HEK293 (cell line): ENCODE data around the gene PRRC2B.

Source experiments
- OVOL3 ChIP-seq: fragments of 450-650 bp; formaldehyde crosslinking; IDR thresholded peaks from 2 replicates; pipeline ENCODE4 v1.5.1; 2016; ENCODE audit warnings: missing biosample characterization, missing genetic modification characterization
- SP7 ChIP-seq: fragments of 450-650 bp; formaldehyde crosslinking; IDR thresholded peaks from 2 replicates; pipeline ENCODE4 v1.5.1; 2016; ENCODE audit warnings: missing biosample characterization, missing genetic modification characterization
- TCF7L2 ChIP-seq: IDR thresholded peaks from 2 replicates; pipeline ENCODE4 v1.6.1; 2011; ENCODE audit warnings: low read depth, mild to moderate bottlenecking, inconsistent platforms, low read length, moderate library complexity, borderline replicate concordance
- ZBTB7A ChIP-seq: fragments of 450-650 bp; formaldehyde crosslinking; IDR thresholded peaks from 2 replicates; pipeline ENCODE4 v1.5.1; 2016; ENCODE audit warnings: low read depth, missing biosample characterization, missing genetic modification characterization
- ZBTB8A ChIP-seq: fragments of 450-650 bp; formaldehyde crosslinking; IDR thresholded peaks from 2 replicates; pipeline ENCODE4 v1.5.1; 2016; ENCODE audit warnings: missing biosample characterization, missing genetic modification characterization
- ZFHX2 ChIP-seq: fragments of 450-650 bp; formaldehyde crosslinking; conservative IDR thresholded peaks from 2 replicates; pipeline ENCODE4 v1.5.1; 2016; ENCODE audit warnings: missing biosample characterization, missing genetic modification characterization
- ZNF10 ChIP-seq: fragments of 450-650 bp; formaldehyde crosslinking; IDR thresholded peaks from 2 replicates; pipeline ENCODE4 v1.5.1; 2017; ENCODE audit warnings: missing biosample characterization, missing genetic modification characterization
- ZNF138 ChIP-seq: fragments of 450-650 bp; formaldehyde crosslinking; IDR thresholded peaks from 2 replicates; pipeline ENCODE4 v1.5.1; 2016; ENCODE audit warnings: missing biosample characterization, missing genetic modification characterization, borderline replicate concordance
- ZNF146 ChIP-seq: fragments of 450-650 bp; formaldehyde crosslinking; IDR thresholded peaks from 2 replicates; pipeline ENCODE4 v1.5.1; 2016; ENCODE audit warnings: missing biosample characterization, missing genetic modification characterization
- ZNF184 ChIP-seq: fragments of 450-650 bp; IDR thresholded peaks from 2 replicates; pipeline ENCODE4 v1.5.1; 2018; ENCODE audit warnings: missing biosample characterization, mild to moderate bottlenecking, missing genetic modification characterization
- ZNF404 ChIP-seq: fragments of 450-650 bp; formaldehyde crosslinking; IDR thresholded peaks from 2 replicates; pipeline ENCODE4 v1.5.1; 2017; ENCODE audit warnings: missing biosample characterization, missing genetic modification characterization
- ZNF473 ChIP-seq: fragments of 450-650 bp; formaldehyde crosslinking; IDR thresholded peaks from 2 replicates; pipeline ENCODE4 v1.5.1; 2017; ENCODE audit warnings: missing biosample characterization, missing genetic modification characterization
- ZNF621 ChIP-seq: fragments of 450-650 bp; formaldehyde crosslinking; IDR thresholded peaks from 2 replicates; pipeline ENCODE4 v1.5.1; 2017; ENCODE audit warnings: missing biosample characterization, missing genetic modification characterization
- ZNF654 ChIP-seq: fragments of 450-650 bp; formaldehyde crosslinking; IDR thresholded peaks from 2 replicates; pipeline ENCODE4 v1.5.1; 2016; ENCODE audit warnings: low read depth, missing biosample characterization, missing genetic modification characterization
- ZNF660 ChIP-seq: fragments of 450-650 bp; IDR thresholded peaks from 2 replicates; pipeline ENCODE4 v1.5.1; 2018; ENCODE audit warnings: missing biosample characterization, mild to moderate bottlenecking, missing genetic modification characterization
- ZNF670 ChIP-seq: fragments of 450-650 bp; formaldehyde crosslinking; IDR thresholded peaks from 2 replicates; pipeline ENCODE4 v1.5.1; 2016; ENCODE audit warnings: missing biosample characterization, missing genetic modification characterization, low read depth
- ZNF843 ChIP-seq: fragments of 450-650 bp; formaldehyde crosslinking; IDR thresholded peaks from 2 replicates; pipeline ENCODE4 v1.5.1; 2016; ENCODE audit warnings: missing biosample characterization, missing genetic modification characterization
- TF ChIP-seq, protein P1 (sequence below): fragments of 450-650 bp; formaldehyde crosslinking; IDR thresholded peaks from 2 replicates; pipeline ENCODE4 v1.5.1; 2016; ENCODE audit warnings: missing biosample characterization, missing genetic modification characterization
- TF ChIP-seq, protein P2 (sequence below): fragments of 450-650 bp; formaldehyde crosslinking; IDR thresholded peaks from 2 replicates; pipeline ENCODE4 v1.5.1; 2016; ENCODE audit warnings: missing biosample characterization, missing genetic modification characterization
- TF ChIP-seq, protein P3 (sequence below): fragments of 450-650 bp; formaldehyde crosslinking; IDR thresholded peaks from 2 replicates; pipeline ENCODE4 v1.5.1; 2017; ENCODE audit warnings: missing biosample characterization, mild to moderate bottlenecking, missing genetic modification characterization, moderate library complexity
- TF ChIP-seq, protein P4 (sequence below): fragments of 450-650 bp; formaldehyde crosslinking; IDR thresholded peaks from 2 replicates; pipeline ENCODE4 v1.5.1; 2016; ENCODE audit warnings: missing biosample characterization, missing genetic modification characterization, borderline replicate concordance
- TF ChIP-seq, protein P5 (sequence below): fragments of 450-650 bp; formaldehyde crosslinking; IDR thresholded peaks from 2 replicates; pipeline ENCODE4 v1.5.1; 2016; ENCODE audit warnings: missing biosample characterization, missing genetic modification characterization
- TF ChIP-seq, protein P6 (sequence below): fragments of 450-650 bp; formaldehyde crosslinking; IDR thresholded peaks from 2 replicates; pipeline ENCODE4 v1.5.1; 2017; ENCODE audit warnings: missing biosample characterization, missing genetic modification characterization
- TF ChIP-seq, protein P7 (sequence below): fragments of 450-650 bp; formaldehyde crosslinking; IDR thresholded peaks from 2 replicates; pipeline ENCODE4 v1.5.1; 2016; ENCODE audit warnings: missing biosample characterization, missing genetic modification characterization

Gene PRRC2B

DNA sequence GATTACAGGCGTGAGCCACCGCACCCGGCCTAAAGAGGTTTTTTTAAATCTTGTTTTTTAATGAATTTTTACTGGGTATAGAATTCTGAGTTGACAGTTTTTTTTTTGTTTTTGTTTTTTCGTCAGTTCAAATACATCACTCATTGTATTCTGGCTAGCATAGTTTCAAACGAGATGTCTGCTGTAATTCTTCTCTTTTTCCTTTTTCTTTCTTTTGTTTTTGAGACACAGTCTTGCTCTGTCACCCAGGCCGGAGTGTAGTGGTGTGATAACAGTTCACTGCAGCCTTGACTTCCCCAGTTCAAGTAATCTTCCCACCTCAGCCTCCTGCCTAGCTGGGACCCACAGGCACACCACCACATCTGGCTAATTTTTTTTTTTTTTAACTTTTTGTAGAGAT, 149.3 kb downstream of the PRRC2B start (continued):
- TF ChIP-seq, protein P1, sequence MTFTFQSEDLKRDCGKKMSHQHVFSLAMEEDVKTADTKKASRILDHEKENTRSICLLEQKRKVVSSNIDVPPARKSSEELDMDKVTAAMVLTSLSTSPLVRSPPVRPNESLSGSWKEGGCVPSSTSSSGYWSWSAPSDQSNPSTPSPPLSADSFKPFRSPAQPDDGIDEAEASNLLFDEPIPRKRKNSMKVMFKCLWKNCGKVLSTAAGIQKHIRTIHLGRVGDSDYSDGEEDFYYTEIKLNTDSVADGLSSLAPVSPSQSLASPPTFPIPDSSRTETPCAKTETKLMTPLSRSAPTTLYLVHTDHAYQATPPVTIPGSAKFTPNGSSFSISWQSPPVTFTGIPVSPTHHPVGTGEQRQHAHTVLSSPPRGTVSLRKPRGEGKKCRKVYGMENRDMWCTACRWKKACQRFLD = no peak
- TF ChIP-seq ZNF473 (tag by site-specific recombination) (no peak), ZNF184 (peak; percentile 79), ZNF660 (tag by site-specific recombination) (no peak), ZNF670 (tag by site-specific recombination) (no peak), TCF7L2 (no peak), ZNF146 (no peak), ZBTB7A (tag by site-specific recombination) (0 out of 2 replicates have a peak, but pooled peaks have one; percentile 32), SP7 (tag by site-specific recombination) (peak; percentile 63; the same call in 1 of the 2 replicates), ZFHX2 (tag by site-specific recombination) (no peak), ZNF843 (no peak), ZNF621 (no peak), ZNF138 (tag by site-specific recombination) (no peak), ZBTB8A (tag by site-specific recombination) (no peak), ZNF654 (no peak), ZNF10 (tag by site-specific recombination) (no peak), OVOL3 (no peak), ZNF404 (tag by site-specific recombination) (no peak)
- TF ChIP-seq, protein P2, sequence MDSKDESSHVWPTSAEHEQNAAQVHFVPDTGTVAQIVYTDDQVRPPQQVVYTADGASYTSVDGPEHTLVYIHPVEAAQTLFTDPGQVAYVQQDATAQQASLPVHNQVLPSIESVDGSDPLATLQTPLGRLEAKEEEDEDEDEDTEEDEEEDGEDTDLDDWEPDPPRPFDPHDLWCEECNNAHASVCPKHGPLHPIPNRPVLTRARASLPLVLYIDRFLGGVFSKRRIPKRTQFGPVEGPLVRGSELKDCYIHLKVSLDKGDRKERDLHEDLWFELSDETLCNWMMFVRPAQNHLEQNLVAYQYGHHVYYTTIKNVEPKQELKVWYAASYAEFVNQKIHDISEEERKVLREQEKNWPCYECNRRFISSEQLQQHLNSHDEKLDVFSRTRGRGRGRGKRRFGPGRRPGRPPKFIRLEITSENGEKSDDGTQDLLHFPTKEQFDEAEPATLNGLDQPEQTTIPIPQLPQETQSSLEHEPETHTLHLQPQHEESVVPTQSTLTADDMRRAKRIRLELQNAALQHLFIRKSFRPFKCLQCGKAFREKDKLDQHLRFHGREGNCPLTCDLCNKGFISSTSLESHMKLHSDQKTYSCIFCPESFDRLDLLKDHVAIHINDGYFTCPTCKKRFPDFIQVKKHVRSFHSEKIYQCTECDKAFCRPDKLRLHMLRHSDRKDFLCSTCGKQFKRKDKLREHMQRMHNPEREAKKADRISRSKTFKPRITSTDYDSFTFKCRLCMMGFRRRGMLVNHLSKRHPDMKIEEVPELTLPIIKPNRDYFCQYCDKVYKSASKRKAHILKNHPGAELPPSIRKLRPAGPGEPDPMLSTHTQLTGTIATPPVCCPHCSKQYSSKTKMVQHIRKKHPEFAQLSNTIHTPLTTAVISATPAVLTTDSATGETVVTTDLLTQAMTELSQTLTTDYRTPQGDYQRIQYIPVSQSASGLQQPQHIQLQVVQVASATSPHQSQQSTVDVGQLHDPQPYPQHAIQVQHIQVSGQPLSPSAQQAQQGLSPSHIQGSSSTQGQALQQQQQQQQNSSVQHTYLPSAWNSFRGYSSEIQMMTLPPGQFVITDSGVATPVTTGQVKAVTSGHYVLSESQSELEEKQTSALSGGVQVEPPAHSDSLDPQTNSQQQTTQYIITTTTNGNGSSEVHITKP (tag by site-specific recombination) = no peak
- TF ChIP-seq, protein P3, sequence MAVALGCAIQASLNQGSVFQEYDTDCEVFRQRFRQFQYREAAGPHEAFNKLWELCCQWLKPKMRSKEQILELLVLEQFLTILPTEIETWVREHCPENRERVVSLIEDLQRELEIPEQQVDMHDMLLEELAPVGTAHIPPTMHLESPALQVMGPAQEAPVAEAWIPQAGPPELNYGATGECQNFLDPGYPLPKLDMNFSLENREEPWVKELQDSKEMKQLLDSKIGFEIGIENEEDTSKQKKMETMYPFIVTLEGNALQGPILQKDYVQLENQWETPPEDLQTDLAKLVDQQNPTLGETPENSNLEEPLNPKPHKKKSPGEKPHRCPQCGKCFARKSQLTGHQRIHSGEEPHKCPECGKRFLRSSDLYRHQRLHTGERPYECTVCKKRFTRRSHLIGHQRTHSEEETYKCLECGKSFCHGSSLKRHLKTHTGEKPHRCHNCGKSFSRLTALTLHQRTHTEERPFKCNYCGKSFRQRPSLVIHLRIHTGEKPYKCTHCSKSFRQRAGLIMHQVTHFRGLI (tag by site-specific recombination) = no peak
- TF ChIP-seq, protein P4, sequence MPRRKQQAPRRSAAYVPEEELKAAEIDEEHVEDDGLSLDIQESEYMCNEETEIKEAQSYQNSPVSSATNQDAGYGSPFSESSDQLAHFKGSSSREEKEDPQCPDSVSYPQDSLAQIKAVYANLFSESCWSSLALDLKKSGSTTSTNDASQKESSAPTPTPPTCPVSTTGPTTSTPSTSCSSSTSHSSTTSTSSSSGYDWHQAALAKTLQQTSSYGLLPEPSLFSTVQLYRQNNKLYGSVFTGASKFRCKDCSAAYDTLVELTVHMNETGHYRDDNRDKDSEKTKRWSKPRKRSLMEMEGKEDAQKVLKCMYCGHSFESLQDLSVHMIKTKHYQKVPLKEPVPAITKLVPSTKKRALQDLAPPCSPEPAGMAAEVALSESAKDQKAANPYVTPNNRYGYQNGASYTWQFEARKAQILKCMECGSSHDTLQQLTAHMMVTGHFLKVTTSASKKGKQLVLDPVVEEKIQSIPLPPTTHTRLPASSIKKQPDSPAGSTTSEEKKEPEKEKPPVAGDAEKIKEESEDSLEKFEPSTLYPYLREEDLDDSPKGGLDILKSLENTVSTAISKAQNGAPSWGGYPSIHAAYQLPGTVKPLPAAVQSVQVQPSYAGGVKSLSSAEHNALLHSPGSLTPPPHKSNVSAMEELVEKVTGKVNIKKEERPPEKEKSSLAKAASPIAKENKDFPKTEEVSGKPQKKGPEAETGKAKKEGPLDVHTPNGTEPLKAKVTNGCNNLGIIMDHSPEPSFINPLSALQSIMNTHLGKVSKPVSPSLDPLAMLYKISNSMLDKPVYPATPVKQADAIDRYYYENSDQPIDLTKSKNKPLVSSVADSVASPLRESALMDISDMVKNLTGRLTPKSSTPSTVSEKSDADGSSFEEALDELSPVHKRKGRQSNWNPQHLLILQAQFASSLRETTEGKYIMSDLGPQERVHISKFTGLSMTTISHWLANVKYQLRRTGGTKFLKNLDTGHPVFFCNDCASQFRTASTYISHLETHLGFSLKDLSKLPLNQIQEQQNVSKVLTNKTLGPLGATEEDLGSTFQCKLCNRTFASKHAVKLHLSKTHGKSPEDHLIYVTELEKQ (tag by site-specific recombination) = peak; percentile 55; the same call in 1 of the 2 replicates
- TF ChIP-seq, protein P5, sequence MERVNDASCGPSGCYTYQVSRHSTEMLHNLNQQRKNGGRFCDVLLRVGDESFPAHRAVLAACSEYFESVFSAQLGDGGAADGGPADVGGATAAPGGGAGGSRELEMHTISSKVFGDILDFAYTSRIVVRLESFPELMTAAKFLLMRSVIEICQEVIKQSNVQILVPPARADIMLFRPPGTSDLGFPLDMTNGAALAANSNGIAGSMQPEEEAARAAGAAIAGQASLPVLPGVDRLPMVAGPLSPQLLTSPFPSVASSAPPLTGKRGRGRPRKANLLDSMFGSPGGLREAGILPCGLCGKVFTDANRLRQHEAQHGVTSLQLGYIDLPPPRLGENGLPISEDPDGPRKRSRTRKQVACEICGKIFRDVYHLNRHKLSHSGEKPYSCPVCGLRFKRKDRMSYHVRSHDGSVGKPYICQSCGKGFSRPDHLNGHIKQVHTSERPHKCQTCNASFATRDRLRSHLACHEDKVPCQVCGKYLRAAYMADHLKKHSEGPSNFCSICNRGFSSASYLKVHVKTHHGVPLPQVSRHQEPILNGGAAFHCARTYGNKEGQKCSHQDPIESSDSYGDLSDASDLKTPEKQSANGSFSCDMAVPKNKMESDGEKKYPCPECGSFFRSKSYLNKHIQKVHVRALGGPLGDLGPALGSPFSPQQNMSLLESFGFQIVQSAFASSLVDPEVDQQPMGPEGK (tag by site-specific recombination) = no peak
- TF ChIP-seq, protein P6, sequence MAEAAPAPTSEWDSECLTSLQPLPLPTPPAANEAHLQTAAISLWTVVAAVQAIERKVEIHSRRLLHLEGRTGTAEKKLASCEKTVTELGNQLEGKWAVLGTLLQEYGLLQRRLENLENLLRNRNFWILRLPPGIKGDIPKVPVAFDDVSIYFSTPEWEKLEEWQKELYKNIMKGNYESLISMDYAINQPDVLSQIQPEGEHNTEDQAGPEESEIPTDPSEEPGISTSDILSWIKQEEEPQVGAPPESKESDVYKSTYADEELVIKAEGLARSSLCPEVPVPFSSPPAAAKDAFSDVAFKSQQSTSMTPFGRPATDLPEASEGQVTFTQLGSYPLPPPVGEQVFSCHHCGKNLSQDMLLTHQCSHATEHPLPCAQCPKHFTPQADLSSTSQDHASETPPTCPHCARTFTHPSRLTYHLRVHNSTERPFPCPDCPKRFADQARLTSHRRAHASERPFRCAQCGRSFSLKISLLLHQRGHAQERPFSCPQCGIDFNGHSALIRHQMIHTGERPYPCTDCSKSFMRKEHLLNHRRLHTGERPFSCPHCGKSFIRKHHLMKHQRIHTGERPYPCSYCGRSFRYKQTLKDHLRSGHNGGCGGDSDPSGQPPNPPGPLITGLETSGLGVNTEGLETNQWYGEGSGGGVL (tag by site-specific recombination) = no peak
- TF ChIP-seq, protein P7, sequence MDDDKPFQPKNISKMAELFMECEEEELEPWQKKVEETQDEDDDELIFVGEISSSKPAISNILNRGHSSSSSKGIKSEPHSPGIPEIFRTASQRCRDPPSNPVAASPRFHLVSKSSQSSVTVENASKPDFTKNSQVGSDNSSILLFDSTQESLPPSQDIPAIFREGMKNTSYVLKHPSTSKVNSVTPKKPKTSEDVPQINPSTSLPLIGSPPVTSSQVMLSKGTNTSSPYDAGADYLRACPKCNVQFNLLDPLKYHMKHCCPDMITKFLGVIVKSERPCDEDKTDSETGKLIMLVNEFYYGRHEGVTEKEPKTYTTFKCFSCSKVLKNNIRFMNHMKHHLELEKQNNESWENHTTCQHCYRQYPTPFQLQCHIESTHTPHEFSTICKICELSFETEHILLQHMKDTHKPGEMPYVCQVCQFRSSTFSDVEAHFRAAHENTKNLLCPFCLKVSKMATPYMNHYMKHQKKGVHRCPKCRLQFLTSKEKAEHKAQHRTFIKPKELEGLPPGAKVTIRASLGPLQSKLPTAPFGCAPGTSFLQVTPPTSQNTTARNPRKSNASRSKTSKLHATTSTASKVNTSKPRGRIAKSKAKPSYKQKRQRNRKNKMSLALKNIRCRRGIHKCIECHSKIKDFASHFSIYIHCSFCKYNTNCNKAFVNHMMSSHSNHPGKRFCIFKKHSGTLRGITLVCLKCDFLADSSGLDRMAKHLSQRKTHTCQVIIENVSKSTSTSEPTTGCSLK = no peak; the same call in 1 of the 2 replicates
